Left ventricle myocardium inferior (tissue), 1 donor: ENCODE results near the gene MAST4. TPM values are rescaled to one million over a fixed set of nuclear protein-coding genes. Genes with fewer than 3 reads are reported as not detected.

Experiments used
- DNase-seq: peaks from one replicate; pipeline ENCODE4 v3.0.0-alpha.2; 2020
- H3K27ac ChIP-seq: fragments of 200-600 bp; replicated peaks from 2 replicates; pipeline ENCODE4 v1.8.0; 2021
- H3K27me3 ChIP-seq: fragments of 200-600 bp; 2 replicates; pipeline ENCODE4 v1.8.0; 2021; ENCODE audit warnings: low read depth
- H3K36me3 ChIP-seq: fragments of 200-600 bp; 2 replicates; pipeline ENCODE4 v1.8.0; 2021
- H3K4me1 ChIP-seq: fragments of 200-600 bp; 2 replicates; pipeline ENCODE4 v1.8.0; 2021
- H3K4me3 ChIP-seq: fragments of 200-600 bp; 2 replicates; pipeline ENCODE4 v1.8.0; 2021; ENCODE audit warnings: mild to moderate bottlenecking, moderate library complexity
- H3K9me3 ChIP-seq: fragments of 200-600 bp; replicated peaks from 2 replicates; pipeline ENCODE4 v1.8.0; 2021
- CTCF ChIP-seq: fragments of 200-600 bp; IDR thresholded peaks from 2 replicates; pipeline ENCODE4 v1.8.0; 2021; ENCODE audit warnings: antibody characterized with exemption, mild to moderate bottlenecking, borderline replicate concordance
- intact Hi-C: fragments of 100-400 bp; cut with micrococcal nuclease; formaldehyde crosslinking; loops from one replicate; pipeline ENCODE4 v1.11.0; 2022
- total RNA-seq: library from RNA; stranded (reverse); fragmentation: NEBNext Ultra II Directional; extraction: Animal tissue kit (Norgen Biotek cat#: 25700); gene quantifications from one replicate; pipeline ENCODE4 v1.2.1, GENCODE V29; 2021
- donor health status: DM: no; HTN: yes; CAD: no; lungs with severe emphysema.

The MAST4 gene
- total RNA-seq, 1 donor from 2014 or later, result 55.7 TPM

GRCh38 chr5:66894480-66895240 lies 298.5 kb downstream of the MAST4 start:
- H3K9me3 ChIP-seq, result no peaks in the 10 kb centered on the region
- no peaks in the 10 kb centered on the region for H3K36me3 ChIP-seq
- no peak overlapping the region for H3K4me3 ChIP-seq
- H3K4me1 ChIP-seq, result peaks cover 40% of the 10 kb centered on the region
- no peak for TF ChIP-seq CTCF
- intact Hi-C loops, result no loop called here
- DNase-seq, result no peak
- H3K27me3 ChIP-seq, result no peaks in the 10 kb centered on the region
- no peak overlapping the region for H3K27ac ChIP-seq

GRCh38 chr5:66896171-66896570 lies 300.0 kb downstream of the MAST4 start:
- H3K36me3 ChIP-seq, result no peaks in the 10 kb centered on the region
- no peak for DNase-seq
- peaks cover 25% of the 10 kb centered on the region for H3K4me1 ChIP-seq
- H3K4me3 ChIP-seq, result no peak overlapping the region
- H3K27me3 ChIP-seq, result no peaks in the 10 kb centered on the region
- H3K9me3 ChIP-seq, result no peaks in the 10 kb centered on the region
- TF ChIP-seq CTCF, result no peak
- intact Hi-C loops, result no loop called here
- no peak overlapping the region for H3K27ac ChIP-seq

GRCh38 chr5:66897356-66897755 lies 301.2 kb downstream of the MAST4 start:
- Histone ChIP-seq H3K27me3 (no peaks in the 10 kb centered on the region), H3K4me1 (peaks cover 15% of the 10 kb centered on the region)
- intact Hi-C loops, result no loop called here

DNA sequence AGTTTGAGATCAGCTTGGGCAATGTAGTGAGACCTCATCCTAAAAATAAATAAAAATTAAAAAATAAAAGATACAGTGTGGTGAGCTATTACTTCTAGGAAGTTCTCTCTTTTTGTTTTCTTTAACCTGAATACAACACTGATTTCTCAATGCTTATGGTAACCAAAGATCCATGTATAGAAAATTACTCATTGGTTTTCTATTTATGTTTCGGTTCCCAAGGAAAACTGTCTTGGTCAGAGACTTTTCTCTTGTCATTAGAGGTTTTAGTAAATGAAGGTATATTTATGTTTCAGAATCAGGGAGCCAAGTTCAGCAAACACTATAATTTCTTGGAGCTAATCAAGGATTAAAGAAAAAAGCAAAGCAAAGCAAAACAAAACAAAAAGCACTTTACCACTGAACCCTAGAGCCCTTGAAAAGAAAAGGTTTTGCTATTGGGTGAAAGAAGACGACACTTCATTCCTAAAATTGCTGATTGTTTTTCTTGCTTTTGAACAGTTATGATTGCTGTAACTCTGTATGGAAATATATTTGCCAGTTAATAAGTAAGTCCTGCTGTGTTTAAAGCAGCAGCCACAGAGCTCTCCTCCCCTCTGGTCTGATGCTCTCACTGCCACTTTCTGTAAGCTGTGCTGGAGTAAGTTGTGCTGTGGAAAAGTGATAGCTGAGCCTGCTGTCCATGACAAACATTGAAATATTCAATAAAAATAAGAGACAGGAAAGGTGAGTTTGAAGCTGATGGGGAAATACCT lies 302.2 kb downstream of the MAST4 start:
- TF ChIP-seq CTCF, result no peak
- Histone ChIP-seq H3K9me3 (no peaks in the 10 kb centered on the region), H3K27me3 (no peaks in the 10 kb centered on the region), H3K36me3 (no peaks in the 10 kb centered on the region), H3K27ac (no peak overlapping the region), H3K4me3 (no peak overlapping the region), H3K4me1 (peaks cover 16% of the 10 kb centered on the region)
- DNase-seq, result no peak
- intact Hi-C loops, result no loop called here

More at GRCh38 chr5:66897356-66897755, 301.2 kb downstream of the MAST4 start:
- H3K36me3 ChIP-seq, result no peaks in the 10 kb centered on the region
- no peak overlapping the region for H3K4me3 ChIP-seq
- H3K27ac ChIP-seq, result no peak overlapping the region
- no peak for TF ChIP-seq CTCF
- DNase-seq, result no peak
- H3K9me3 ChIP-seq, result no peaks in the 10 kb centered on the region

DNA sequence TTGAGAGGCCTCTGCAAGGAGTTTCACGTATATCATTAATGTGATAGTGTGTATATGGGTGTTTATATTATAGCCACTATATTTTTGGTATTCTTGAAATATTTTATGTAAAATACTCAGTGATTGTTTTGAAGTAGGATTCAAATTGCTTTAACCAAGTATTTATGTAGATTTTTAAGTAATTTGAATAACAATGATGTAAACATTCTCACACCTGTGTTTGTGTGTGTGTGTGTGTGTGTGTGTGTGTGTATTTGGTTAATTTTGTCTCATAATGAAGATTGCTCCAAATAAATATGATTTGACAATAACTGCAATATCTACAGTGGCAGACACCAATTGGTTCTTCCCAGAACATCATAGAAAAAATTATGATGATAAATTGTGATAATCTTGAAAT lies 307.0 kb downstream of the MAST4 start:
- no peak overlapping the region for H3K27ac ChIP-seq
- no peak overlapping the region for H3K4me3 ChIP-seq
- H3K9me3 ChIP-seq, result no peaks in the 10 kb centered on the region
- no peaks in the 10 kb centered on the region for H3K27me3 ChIP-seq
- intact Hi-C loops, result no loop called here
- no peaks in the 10 kb centered on the region for H3K36me3 ChIP-seq
- no peak for TF ChIP-seq CTCF
- DNase-seq, result no peak
- H3K4me1 ChIP-seq, result peaks cover 38% of the 10 kb centered on the region
